HEK293T (cell line): ENCODE data around the gene VPS35L.

Source experiments
- CTCF ChIA-PET: fragments of 350-600 bp; formaldehyde crosslinking; extraction: SDS; loops from one replicate; lab custom pipeline; 2021; ENCODE audit warnings: antibody characterized with exemption, inconsistent platforms; lab: Yijun Ruan, JAX
- POLR2A ChIA-PET: fragments of 350-600 bp; formaldehyde crosslinking; extraction: SDS; loops from one replicate; lab custom pipeline; 2020; ENCODE audit warnings: antibody characterized with exemption, inconsistent platforms; lab: Yijun Ruan, JAX
- DNase-seq: peaks from one replicate; pipeline ENCODE4 v3.0.0; 2012; ENCODE audit warnings: mixed read lengths; ENCODE audit errors: extremely low spot score
- ARNT ChIP-seq: fragments of 450-650 bp; IDR thresholded peaks from 2 replicates; pipeline ENCODE4 v1.6.1; 2017; ENCODE audit warnings: mild to moderate bottlenecking
- CTBP1 ChIP-seq: fragments of 450-650 bp; IDR thresholded peaks from 2 replicates; pipeline ENCODE4 v1.6.1; 2016; ENCODE audit warnings: borderline replicate concordance
- ELF4 ChIP-seq: fragments of 450-650 bp; IDR thresholded peaks from 2 replicates; pipeline ENCODE4 v1.6.1; 2017; ENCODE audit warnings: antibody characterized with exemption
- FOXA1 ChIP-seq: fragments of 450-650 bp; IDR thresholded peaks from 2 replicates; pipeline ENCODE4 v1.6.1; 2016; ENCODE audit warnings: mild to moderate bottlenecking
- FOXK2 ChIP-seq: fragments of 450-650 bp; IDR thresholded peaks from 2 replicates; pipeline ENCODE4 v1.6.1; 2016; ENCODE audit warnings: mild to moderate bottlenecking
- FOXM1 ChIP-seq: fragments of 450-650 bp; IDR thresholded peaks from 2 replicates; pipeline ENCODE4 v1.6.1; 2017; ENCODE audit warnings: mild to moderate bottlenecking, borderline replicate concordance
- HDGF ChIP-seq: fragments of 450-650 bp; IDR thresholded peaks from 2 replicates; pipeline ENCODE4 v1.6.1; 2017; ENCODE audit warnings: antibody characterized with exemption, borderline replicate concordance
- L3MBTL2 ChIP-seq: fragments of 450-650 bp; conservative IDR thresholded peaks from 2 replicates; pipeline ENCODE4 v1.6.1; 2016; ENCODE audit warnings: mild to moderate bottlenecking
- LEF1 ChIP-seq: fragments of 450-650 bp; IDR thresholded peaks from 2 replicates; pipeline ENCODE4 v1.6.1; 2017; ENCODE audit warnings: mild to moderate bottlenecking, borderline replicate concordance
- NFRKB ChIP-seq: fragments of 450-650 bp; IDR thresholded peaks from 2 replicates; pipeline ENCODE4 v1.6.1; 2016; ENCODE audit warnings: mild to moderate bottlenecking, moderate library complexity
- PKNOX1 ChIP-seq: fragments of 450-650 bp; IDR thresholded peaks from 2 replicates; pipeline ENCODE4 v1.6.1; 2016
- TARDBP ChIP-seq: fragments of 450-650 bp; IDR thresholded peaks from 2 replicates; pipeline ENCODE4 v1.6.1; 2016
- ZNF384 ChIP-seq: fragments of 450-650 bp; IDR thresholded peaks from 2 replicates; pipeline ENCODE4 v1.6.1; 2016

The VPS35L gene

GRCh38 chr16:19746561-19746960, 191.1 kb downstream of the VPS35L start:
- CTCF ChIA-PET: no interaction called here
- TF ChIP-seq L3MBTL2 (no peak), CTBP1 (no peak)
- POLR2A ChIA-PET: no interaction called here
- DNase-seq: no peak

DNA sequence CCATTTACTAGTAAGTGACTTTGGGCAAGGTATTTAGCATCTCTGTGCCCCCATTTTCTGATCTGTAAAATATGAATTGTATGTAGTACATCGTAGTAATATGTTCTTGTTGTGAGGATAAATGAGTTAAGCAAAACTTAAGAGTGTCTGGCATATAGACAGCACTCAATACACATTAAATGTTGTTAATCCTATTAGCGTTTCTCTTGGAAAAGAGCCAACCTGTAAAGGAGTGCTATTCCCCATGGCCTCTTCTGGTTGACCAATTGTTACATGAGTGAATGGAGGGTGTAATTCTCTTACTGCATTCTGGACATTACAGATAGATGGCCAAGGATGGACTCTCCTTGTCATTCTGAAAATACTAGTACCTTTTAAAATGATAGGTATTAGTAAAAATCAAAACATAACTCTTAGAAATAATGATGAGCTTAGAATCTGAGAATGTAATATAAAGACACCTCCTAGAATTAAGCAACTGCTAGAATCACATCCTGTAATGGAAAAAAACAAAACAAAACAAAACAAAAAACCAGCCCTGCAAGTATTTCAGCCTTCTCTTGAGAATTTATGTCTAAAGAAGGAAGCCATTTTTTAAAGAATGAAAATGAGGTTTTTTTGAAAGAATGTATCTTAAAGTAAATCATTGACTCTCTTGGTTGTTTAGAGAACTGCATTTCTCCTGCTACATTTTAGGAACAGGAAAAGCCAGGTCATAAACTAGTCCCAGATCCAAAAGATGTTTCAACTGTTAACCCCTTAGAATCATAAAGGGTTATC, 193.1 kb downstream of the VPS35L start:
- ChIA-PET POLR2A (no interaction called here), CTCF (no interaction called here)
- no peak for TF ChIP-seq ZNF384
- no peak for TF ChIP-seq ARNT
- no peak for TF ChIP-seq LEF1
- no peak for TF ChIP-seq HDGF
- no peak for TF ChIP-seq FOXM1
- TF ChIP-seq FOXA1: no peak
- TF ChIP-seq ELF4: no peak
- no peak for TF ChIP-seq NFRKB
- no peak for DNase-seq

DNA sequence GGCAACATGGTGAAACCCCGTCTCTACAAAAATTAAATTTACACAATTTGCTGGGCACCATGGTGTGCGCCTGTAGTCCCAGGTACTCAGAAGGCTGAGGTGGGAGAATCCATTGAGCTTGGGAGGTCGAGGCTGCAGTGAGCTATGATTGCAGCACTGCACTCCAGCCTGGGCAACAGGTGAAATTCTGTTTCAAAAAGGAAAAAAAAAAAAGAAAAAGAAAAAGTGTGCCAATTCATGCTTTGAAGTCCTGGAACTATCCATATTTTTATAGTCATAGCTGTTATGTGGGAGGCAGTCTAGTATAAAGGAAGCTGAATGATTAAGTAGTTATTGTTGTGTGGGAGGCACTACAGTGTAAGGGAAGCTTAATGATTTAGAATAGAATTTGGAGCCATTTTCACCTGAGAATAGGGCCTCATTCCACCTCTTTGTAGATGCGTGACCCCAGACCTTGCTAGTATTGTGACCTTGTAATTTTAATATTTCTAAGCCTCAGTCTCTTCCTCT, 194.1 kb downstream of the VPS35L start:
- CTCF ChIA-PET: no interaction called here
- DNase-seq: no peak
- POLR2A ChIA-PET: no interaction called here
- TF ChIP-seq CTBP1 (no peak), L3MBTL2 (no peak), PKNOX1 (no peak), FOXK2 (no peak), TARDBP (no peak)
